Lung (tissue), 12 donors: ENCODE results near the gene TBC1D5. TPM values are rescaled to one million over a fixed set of nuclear protein-coding genes. Genes with fewer than 3 reads are reported as not detected.

Experiments used
- ATAC-seq: fragments of 200-7000 bp; cut with Tn5 transposase; one replicate; pipeline ENCODE4 v1.9.1; 2020; ENCODE audit warnings: moderate number of reproducible peaks; ENCODE audit not compliant: insufficient read depth, low FRiP score
- DNase-seq, 3 donors: peaks; one replicate each; pipeline ENCODE4 v3.0.0-alpha.2; 2013 to 2017
- H3K27ac ChIP-seq, 2 donors: one replicate each; pipeline ENCODE4 v1.5.1; 2013; ENCODE audit warnings: mild to moderate bottlenecking in 2 of 2, moderate library complexity in 2 of 2, control low read depth in 1 of 2, inconsistent platforms in 1 of 2, low read depth in 1 of 2, low read length in 1 of 2
- H3K27me3 ChIP-seq, 3 donors: one replicate each; pipeline ENCODE4 v1.5.1; 2013; ENCODE audit warnings: low read length in 2 of 3; ENCODE audit not compliant: control insufficient read depth in 3 of 3, insufficient read depth in 3 of 3
- H3K36me3 ChIP-seq, 4 donors: one replicate each; pipeline ENCODE4 v1.5.1; 2013; ENCODE audit warnings: low read length in 4 of 4, mild to moderate bottlenecking in 1 of 4, moderate library complexity in 1 of 4; ENCODE audit not compliant: control insufficient read depth in 4 of 4, insufficient read depth in 4 of 4
- H3K4me1 ChIP-seq, 5 donors: one replicate each; pipeline ENCODE4 v1.5.1; 2013; ENCODE audit warnings: low read length in 5 of 5, mild to moderate bottlenecking in 2 of 5, moderate library complexity in 1 of 5; ENCODE audit not compliant: control insufficient read depth in 5 of 5, insufficient read depth in 5 of 5
- H3K4me3 ChIP-seq: one replicate; pipeline ENCODE4 v1.5.1; 2013; ENCODE audit warnings: mild to moderate bottlenecking, control low read depth, moderate library complexity
- H3K9ac ChIP-seq, 2 donors: one replicate each; pipeline ENCODE4 v1.5.1; 2013; ENCODE audit warnings: low read length in 2 of 2, control low read depth in 1 of 2; ENCODE audit not compliant: insufficient read depth in 1 of 2
- H3K9me3 ChIP-seq, 4 donors: one replicate each; pipeline ENCODE4 v1.5.1; 2013; ENCODE audit warnings: low read length in 3 of 4, mild to moderate bottlenecking in 1 of 4, moderate library complexity in 1 of 4; ENCODE audit not compliant: control insufficient read depth in 4 of 4, insufficient read depth in 3 of 4
- WGBS, 2 donors: extraction: QIAGEN DNeasy Blood & Tissue Kit; methylation state at CpG; one replicate each; pipeline ENCODE4 v1.1.7; 2013; 5-methylcytosine and 5-hydroxymethylcytosine counted together
- polyA plus RNA-seq, 2 donors: library from polyadenylated mRNA; stranded (reverse); fragments of 200-250 nt; gene quantifications; one replicate each; pipeline ENCODE4 v1.2.1, GENCODE V29; 2013
- total RNA-seq, 2 donors: library from RNA; depleted of rRNA in 1 of 2; stranded (reverse); fragments of >200 nt in 1 of 2; gene quantifications; one replicate each; pipeline ENCODE4 v1.2.1, GENCODE V29; 2014 to 2021
- TF ChIP-seq, protein P1 (sequence below): IDR thresholded peaks from 2 replicates; pipeline ENCODE4 v1.5.1; 2012; ENCODE audit warnings: mild to moderate bottlenecking; ENCODE audit errors: control extremely low read depth, extremely low read depth
- donor health status: control.
- donor health status: control.
- donor health status: Bipolar disorder and iron deficiency.
- donor health status: healthy.
- donor health status: DM: yes; HTN: yes; CAD: no.

Gene TBC1D5
- total and polyA plus RNA-seq, 4 donors, result 8.7 to 111 (median 39.6) TPM

DNA sequence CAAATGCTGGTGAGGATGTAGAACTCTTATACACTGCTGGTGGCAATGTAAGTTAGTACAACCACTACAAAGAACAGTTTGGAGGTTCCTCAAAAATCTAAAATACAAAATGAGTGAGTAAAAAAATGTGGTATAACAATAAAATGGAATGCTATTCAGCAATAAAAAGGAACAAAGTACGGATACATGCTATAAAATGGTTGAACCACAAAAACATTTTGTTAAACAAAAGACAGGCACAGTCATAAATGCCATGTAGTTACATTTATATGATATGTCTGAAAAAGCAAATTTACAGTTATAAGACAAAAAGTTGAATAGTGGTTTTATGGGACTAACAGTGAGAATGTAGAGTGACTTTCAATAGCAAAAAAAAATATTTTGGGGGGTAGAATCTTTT lies 285.8 kb downstream of the TBC1D5 start:
- 97 to 100% methylated on average over 1 of the region's 1 CpG for WGBS, 2 donors
- H3K9me3 ChIP-seq, result peaks cover 0 to 2% (median 0%) of the 10 kb centered on the region in 4 donors
- no peaks in the 10 kb centered on the region for H3K4me1 ChIP-seq
- no peak for DNase-seq
- H3K36me3 ChIP-seq, result peaks cover 0 to 4% (median 2%) of the 10 kb centered on the region in 4 donors
- ATAC-seq, result no peak
- no peaks in the 10 kb centered on the region for H3K27me3 ChIP-seq
- no peak overlapping the region for H3K9ac ChIP-seq
- no peak overlapping the region for H3K4me3 ChIP-seq
- H3K27ac ChIP-seq, result no peak overlapping the region
- TF ChIP-seq, protein P1, sequence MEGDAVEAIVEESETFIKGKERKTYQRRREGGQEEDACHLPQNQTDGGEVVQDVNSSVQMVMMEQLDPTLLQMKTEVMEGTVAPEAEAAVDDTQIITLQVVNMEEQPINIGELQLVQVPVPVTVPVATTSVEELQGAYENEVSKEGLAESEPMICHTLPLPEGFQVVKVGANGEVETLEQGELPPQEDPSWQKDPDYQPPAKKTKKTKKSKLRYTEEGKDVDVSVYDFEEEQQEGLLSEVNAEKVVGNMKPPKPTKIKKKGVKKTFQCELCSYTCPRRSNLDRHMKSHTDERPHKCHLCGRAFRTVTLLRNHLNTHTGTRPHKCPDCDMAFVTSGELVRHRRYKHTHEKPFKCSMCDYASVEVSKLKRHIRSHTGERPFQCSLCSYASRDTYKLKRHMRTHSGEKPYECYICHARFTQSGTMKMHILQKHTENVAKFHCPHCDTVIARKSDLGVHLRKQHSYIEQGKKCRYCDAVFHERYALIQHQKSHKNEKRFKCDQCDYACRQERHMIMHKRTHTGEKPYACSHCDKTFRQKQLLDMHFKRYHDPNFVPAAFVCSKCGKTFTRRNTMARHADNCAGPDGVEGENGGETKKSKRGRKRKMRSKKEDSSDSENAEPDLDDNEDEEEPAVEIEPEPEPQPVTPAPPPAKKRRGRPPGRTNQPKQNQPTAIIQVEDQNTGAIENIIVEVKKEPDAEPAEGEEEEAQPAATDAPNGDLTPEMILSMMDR, result no peak

DNA sequence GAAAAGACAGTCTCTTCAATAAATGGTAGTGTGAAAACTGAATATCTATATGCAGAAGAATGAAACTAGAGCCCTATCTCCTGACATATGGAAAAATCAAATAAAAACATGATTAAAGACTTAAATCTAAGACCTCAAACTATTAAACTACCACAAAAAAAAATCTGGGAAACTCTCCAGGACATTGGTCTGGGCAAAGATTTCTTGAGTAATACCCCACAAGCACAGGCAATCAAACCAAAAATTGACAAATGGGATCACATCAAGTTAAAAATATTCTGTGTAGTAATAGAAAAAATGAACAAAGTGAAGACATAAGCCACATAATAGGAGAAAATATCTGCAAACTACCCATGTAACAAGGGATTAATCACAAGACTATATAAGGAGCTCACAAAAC lies 286.4 kb downstream of the TBC1D5 start:
- peaks cover 0 to 4% (median 2%) of the 10 kb centered on the region in 4 donors for H3K36me3 ChIP-seq
- no peak for DNase-seq

DNA sequence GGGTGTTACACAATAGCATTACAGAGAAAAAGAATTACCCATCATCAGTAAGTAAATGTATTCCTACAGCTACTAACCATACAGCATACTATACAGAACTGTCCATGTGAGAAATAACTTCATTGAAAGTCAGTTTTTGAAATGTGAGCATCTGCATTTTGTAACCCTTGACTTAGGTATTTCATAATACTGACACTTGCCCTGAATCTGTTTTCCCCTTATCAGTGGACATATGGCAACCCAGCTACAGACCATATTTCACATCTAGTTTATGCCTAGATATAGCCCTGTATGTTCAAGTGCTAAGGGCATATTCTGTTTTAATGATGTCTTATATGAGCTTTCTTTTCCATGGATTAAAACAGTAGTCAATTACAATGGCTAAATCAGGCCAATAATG lies 297.6 kb downstream of the TBC1D5 start:
- H3K4me1 ChIP-seq, result no peaks in the 10 kb centered on the region
- no peaks in the 10 kb centered on the region for H3K27me3 ChIP-seq
- TF ChIP-seq, protein P1, result no peak
- no peak for DNase-seq
- H3K36me3 ChIP-seq, result peaks cover 0 to 3% (median 0%) of the 10 kb centered on the region in 4 donors
- no peak overlapping the region for H3K27ac ChIP-seq
- no peak overlapping the region for H3K4me3 ChIP-seq
- H3K9ac ChIP-seq, result no peak overlapping the region
- no peak for ATAC-seq
- no peaks in the 10 kb centered on the region for H3K9me3 ChIP-seq

More for the DNA sequence above, 286.4 kb downstream of the TBC1D5 start:
- H3K27ac ChIP-seq, result no peak overlapping the region
- H3K4me3 ChIP-seq, result no peak overlapping the region
- no peak for ATAC-seq
- H3K27me3 ChIP-seq, result no peaks in the 10 kb centered on the region
- peaks cover 0 to 2% (median 0%) of the 10 kb centered on the region in 4 donors for H3K9me3 ChIP-seq
- TF ChIP-seq, protein P1, result no peak
- H3K9ac ChIP-seq, result no peak overlapping the region
- H3K4me1 ChIP-seq, result no peaks in the 10 kb centered on the region

DNA sequence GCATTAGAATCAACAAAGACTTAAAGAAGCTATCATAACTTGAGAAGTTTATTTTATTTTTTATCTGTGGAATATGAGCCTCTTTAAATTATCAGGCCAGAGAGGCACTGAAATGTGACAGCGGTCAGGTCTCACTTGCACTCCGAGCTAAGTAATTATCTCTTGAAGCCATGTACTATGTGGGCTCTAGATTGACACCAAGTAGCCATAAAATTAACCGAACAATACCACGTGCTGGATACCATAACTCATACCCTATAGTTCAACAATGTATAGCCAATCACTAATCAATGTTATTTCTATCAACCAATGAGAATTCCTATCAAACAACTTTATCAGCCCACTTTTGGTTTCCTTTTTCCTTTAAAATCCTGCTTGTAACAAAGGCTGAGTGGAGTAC lies 299.3 kb downstream of the TBC1D5 start:
- peaks cover 0 to 1% (median 0%) of the 10 kb centered on the region in 4 donors for H3K36me3 ChIP-seq
- no peaks in the 10 kb centered on the region for H3K27me3 ChIP-seq
- DNase-seq (no peak), ATAC-seq (no peak)
- no peaks in the 10 kb centered on the region for H3K4me1 ChIP-seq
- no peak overlapping the region for H3K9ac ChIP-seq
- 96 to 97% methylated on average over 4 of the region's 4 CpGs for WGBS, 2 donors
- H3K27ac ChIP-seq, result no peak overlapping the region
- H3K9me3 ChIP-seq, result no peaks in the 10 kb centered on the region
- TF ChIP-seq, protein P1, result no peak
- no peak overlapping the region for H3K4me3 ChIP-seq
